HG03196 (cell line): Measurements from ENCODE around the gene FNIP1.
"Not testable (repeated sequence)": the region's sequence is repeated elsewhere in the genome, so short reads cannot be mapped to it uniquely, and the experiment has no call there.

Experiments used
- ATAC-seq: cut with Tn5 transposase; IDR thresholded peaks from one replicate; pipeline ENCODE4 v1.9.1; 2021; ENCODE audit not compliant: unreplicated experiment

Gene FNIP1

GRCh38 chr5:131787736-131788135, 9.1 kb downstream of the FNIP1 start:
- ATAC-seq: no peak

GRCh38 chr5:131786900-131787692, 9.7 kb downstream of the FNIP1 start:
- ATAC-seq: no peak

- ATAC-seq: no peak
Observed at GRCh38 chr5:131786036-131786435, 10.8 kb downstream of the FNIP1 start.

GRCh38 chr5:131783874-131784273, 12.9 kb downstream of the FNIP1 start:
- no peak for ATAC-seq

GRCh38 chr5:131783357-131783756, 13.5 kb downstream of the FNIP1 start:
- ATAC-seq: no peak

- ATAC-seq: no peak
Observed at GRCh38 chr5:131782717-131783116, 14.1 kb downstream of the FNIP1 start.

GRCh38 chr5:131778141-131778540, 18.7 kb downstream of the FNIP1 start:
- ATAC-seq: not testable (repeated sequence)

- ATAC-seq: no peak
Observed at GRCh38 chr5:131776450-131776849, 20.4 kb downstream of the FNIP1 start.

GRCh38 chr5:131774652-131775367, 22.0 kb downstream of the FNIP1 start:
- no peak for ATAC-seq

GRCh38 chr5:131773805-131774204, 23.0 kb downstream of the FNIP1 start:
- no peak for ATAC-seq

GRCh38 chr5:131771692-131772091, 25.1 kb downstream of the FNIP1 start:
- no peak for ATAC-seq

- ATAC-seq: no peak
Observed at GRCh38 chr5:131769961-131770360, 26.9 kb downstream of the FNIP1 start.

- ATAC-seq: no peak
Observed at GRCh38 chr5:131769336-131769735, 27.5 kb downstream of the FNIP1 start.

- ATAC-seq: no peak
Observed at GRCh38 chr5:131767891-131768290, 28.9 kb downstream of the FNIP1 start.

- no peak for ATAC-seq
Observed at GRCh38 chr5:131766689-131767088, 30.1 kb downstream of the FNIP1 start.

- ATAC-seq: no peak
Observed at GRCh38 chr5:131765261-131765660, 31.6 kb downstream of the FNIP1 start.

- ATAC-seq: no peak
Observed at GRCh38 chr5:131763968-131764367, 32.8 kb downstream of the FNIP1 start.

- ATAC-seq: no peak
Observed at GRCh38 chr5:131760793-131761192, 36.0 kb downstream of the FNIP1 start.

- no peak for ATAC-seq
Observed at GRCh38 chr5:131759704-131760103, 37.1 kb downstream of the FNIP1 start.

GRCh38 chr5:131758520-131758900, 38.3 kb downstream of the FNIP1 start:
- no peak for ATAC-seq

- no peak for ATAC-seq
Observed at GRCh38 chr5:131757830-131758519, 38.8 kb downstream of the FNIP1 start.

- ATAC-seq: no peak
Observed at GRCh38 chr5:131756942-131757341, 39.9 kb downstream of the FNIP1 start.
